Measurements from ENCODE around the gene SEPTIN10.

SEPTIN10 gene

GRCh38 chr2:109531221-109531620 lies 82.5 kb downstream of the SEPTIN10 start:
- Histone ChIP-seq H3K27me3 (ENCODE audit: control insufficient read depth, insufficient read depth, low read length) (no peaks in the 10 kb centered on the region), H3K36me3 (ENCODE audit: control insufficient read depth, insufficient read depth, low read length) (no peaks in the 10 kb centered on the region), H3K4me1 (ENCODE audit: control insufficient read depth, insufficient read depth, low read length) (peaks cover 23% of the 10 kb centered on the region), H3K9me3 (ENCODE audit: control insufficient read depth, low read length) (no peaks in the 10 kb centered on the region), H3K9ac (ENCODE audit: low read length) (no peak overlapping the region), H3K4me3 (ENCODE audit: low read length) (no peak overlapping the region)

- Histone ChIP-seq H3K27me3 (ENCODE audit: control insufficient read depth, insufficient read depth, low read length) (no peaks in the 10 kb centered on the region), H3K9ac (ENCODE audit: low read length) (no peak overlapping the region)
Observed at GRCh38 chr2:109530712-109531111, 83.1 kb downstream of the SEPTIN10 start.

GRCh38 chr2:109529532-109530449 lies 84.0 kb downstream of the SEPTIN10 start:
- no peak overlapping the region for H3K4me3 ChIP-seq (ENCODE audit: low read length)
- no peak overlapping the region for H3K9ac ChIP-seq (ENCODE audit: low read length)
- H3K9me3 ChIP-seq (ENCODE audit: control insufficient read depth, low read length): no peaks in the 10 kb centered on the region
- peaks cover 19% of the 10 kb centered on the region for H3K4me1 ChIP-seq (ENCODE audit: control insufficient read depth, insufficient read depth, low read length)
- no peaks in the 10 kb centered on the region for H3K36me3 ChIP-seq (ENCODE audit: control insufficient read depth, insufficient read depth, low read length)
- no peaks in the 10 kb centered on the region for H3K27me3 ChIP-seq (ENCODE audit: control insufficient read depth, insufficient read depth, low read length)

More at GRCh38 chr2:109530712-109531111, 83.1 kb downstream of the SEPTIN10 start:
- Histone ChIP-seq H3K9me3 (ENCODE audit: control insufficient read depth, low read length) (no peaks in the 10 kb centered on the region), H3K36me3 (ENCODE audit: control insufficient read depth, insufficient read depth, low read length) (no peaks in the 10 kb centered on the region), H3K4me3 (ENCODE audit: low read length) (no peak overlapping the region), H3K4me1 (ENCODE audit: control insufficient read depth, insufficient read depth, low read length) (peaks cover 23% of the 10 kb centered on the region)

GRCh38 chr2:109528811-109529501 lies 84.8 kb downstream of the SEPTIN10 start:
- Histone ChIP-seq H3K4me1 (ENCODE audit: control insufficient read depth, insufficient read depth, low read length) (peaks cover 19% of the 10 kb centered on the region), H3K9me3 (ENCODE audit: control insufficient read depth, low read length) (no peaks in the 10 kb centered on the region), H3K27me3 (ENCODE audit: control insufficient read depth, insufficient read depth, low read length) (no peaks in the 10 kb centered on the region), H3K36me3 (ENCODE audit: control insufficient read depth, insufficient read depth, low read length) (no peaks in the 10 kb centered on the region), H3K9ac (ENCODE audit: low read length) (no peak overlapping the region), H3K4me3 (ENCODE audit: low read length) (no peak overlapping the region)

GRCh38 chr2:109527846-109528705 lies 85.7 kb downstream of the SEPTIN10 start:
- H3K27me3 ChIP-seq (ENCODE audit: control insufficient read depth, insufficient read depth, low read length): no peaks in the 10 kb centered on the region
- no peak overlapping the region for H3K9ac ChIP-seq (ENCODE audit: low read length)
- no peaks in the 10 kb centered on the region for H3K36me3 ChIP-seq (ENCODE audit: control insufficient read depth, insufficient read depth, low read length)
- peaks cover 19% of the 10 kb centered on the region for H3K4me1 ChIP-seq (ENCODE audit: control insufficient read depth, insufficient read depth, low read length)
- H3K4me3 ChIP-seq (ENCODE audit: low read length): no peak overlapping the region
- H3K9me3 ChIP-seq (ENCODE audit: control insufficient read depth, low read length): no peaks in the 10 kb centered on the region

GRCh38 chr2:109527079-109527478 lies 86.7 kb downstream of the SEPTIN10 start:
- Histone ChIP-seq H3K9ac (ENCODE audit: low read length) (no peak overlapping the region), H3K27me3 (ENCODE audit: control insufficient read depth, insufficient read depth, low read length) (no peaks in the 10 kb centered on the region), H3K4me3 (ENCODE audit: low read length) (no peak overlapping the region), H3K4me1 (ENCODE audit: control insufficient read depth, insufficient read depth, low read length) (peaks cover 19% of the 10 kb centered on the region), H3K9me3 (ENCODE audit: control insufficient read depth, low read length) (no peaks in the 10 kb centered on the region), H3K36me3 (ENCODE audit: control insufficient read depth, insufficient read depth, low read length) (no peaks in the 10 kb centered on the region)

GRCh38 chr2:109526442-109526970 lies 87.3 kb downstream of the SEPTIN10 start:
- no peak overlapping the region for H3K9ac ChIP-seq (ENCODE audit: low read length)
- no peaks in the 10 kb centered on the region for H3K9me3 ChIP-seq (ENCODE audit: control insufficient read depth, low read length)
- H3K27me3 ChIP-seq (ENCODE audit: control insufficient read depth, insufficient read depth, low read length): no peaks in the 10 kb centered on the region
- H3K4me3 ChIP-seq (ENCODE audit: low read length): no peak overlapping the region
- peaks cover 19% of the 10 kb centered on the region for H3K4me1 ChIP-seq (ENCODE audit: control insufficient read depth, insufficient read depth, low read length)
- H3K36me3 ChIP-seq (ENCODE audit: control insufficient read depth, insufficient read depth, low read length): no peaks in the 10 kb centered on the region

- Histone ChIP-seq H3K4me3 (ENCODE audit: low read length) (no peak overlapping the region), H3K9me3 (ENCODE audit: control insufficient read depth, low read length) (no peaks in the 10 kb centered on the region), H3K36me3 (ENCODE audit: control insufficient read depth, insufficient read depth, low read length) (no peaks in the 10 kb centered on the region), H3K27me3 (ENCODE audit: control insufficient read depth, insufficient read depth, low read length) (no peaks in the 10 kb centered on the region), H3K9ac (ENCODE audit: low read length) (no peak overlapping the region), H3K4me1 (ENCODE audit: control insufficient read depth, insufficient read depth, low read length) (peaks cover 19% of the 10 kb centered on the region)
Observed at GRCh38 chr2:109525836-109526235, 87.9 kb downstream of the SEPTIN10 start.

GRCh38 chr2:109523536-109524361 lies 90.0 kb downstream of the SEPTIN10 start:
- H3K9ac ChIP-seq (ENCODE audit: low read length): no peak overlapping the region
- H3K36me3 ChIP-seq (ENCODE audit: control insufficient read depth, insufficient read depth, low read length): no peaks in the 10 kb centered on the region
- no peak overlapping the region for H3K4me3 ChIP-seq (ENCODE audit: low read length)
- no peaks in the 10 kb centered on the region for H3K9me3 ChIP-seq (ENCODE audit: control insufficient read depth, low read length)
- no peaks in the 10 kb centered on the region for H3K4me1 ChIP-seq (ENCODE audit: control insufficient read depth, insufficient read depth, low read length)
- H3K27me3 ChIP-seq (ENCODE audit: control insufficient read depth, insufficient read depth, low read length): no peaks in the 10 kb centered on the region

- Histone ChIP-seq H3K36me3 (ENCODE audit: control insufficient read depth, insufficient read depth, low read length) (no peaks in the 10 kb centered on the region), H3K4me1 (ENCODE audit: control insufficient read depth, insufficient read depth, low read length) (no peaks in the 10 kb centered on the region), H3K4me3 (ENCODE audit: low read length) (no peak overlapping the region), H3K9ac (ENCODE audit: low read length) (no peak overlapping the region), H3K27me3 (ENCODE audit: control insufficient read depth, insufficient read depth, low read length) (no peaks in the 10 kb centered on the region), H3K9me3 (ENCODE audit: control insufficient read depth, low read length) (no peaks in the 10 kb centered on the region)
Observed at GRCh38 chr2:109523121-109523520, 90.6 kb downstream of the SEPTIN10 start.

GRCh38 chr2:109522063-109522374 lies 91.7 kb downstream of the SEPTIN10 start:
- Histone ChIP-seq H3K36me3 (ENCODE audit: control insufficient read depth, insufficient read depth, low read length) (no peaks in the 10 kb centered on the region), H3K27me3 (ENCODE audit: control insufficient read depth, insufficient read depth, low read length) (no peaks in the 10 kb centered on the region), H3K4me3 (ENCODE audit: low read length) (no peak overlapping the region), H3K4me1 (ENCODE audit: control insufficient read depth, insufficient read depth, low read length) (no peaks in the 10 kb centered on the region), H3K9ac (ENCODE audit: low read length) (no peak overlapping the region), H3K9me3 (ENCODE audit: control insufficient read depth, low read length) (no peaks in the 10 kb centered on the region)

Data from mucosa of stomach (tissue), 1 donor.